Cardiac muscle cell (in vitro differentiated cells and primary cell): ENCODE results near the gene ZZZ3. TPM values are rescaled to one million over a fixed set of nuclear protein-coding genes. Genes with fewer than 3 reads are reported as not detected.
"Not testable (repeated sequence)": the region's sequence is repeated elsewhere in the genome, so short reads cannot be mapped to it uniquely, and the experiment has no call there.

Experiments used
- DNase-seq, 2 donors: peaks; one replicate each; pipeline versions ENCODE4 v3.0.0 to v3.0.0-alpha.2; 2010 to 2017; ENCODE audit warnings: low read depth in 1 of 2, low spot score in 1 of 2
- H3K27ac ChIP-seq: fragments of 200-600 bp; sonication (generic); 2 replicates; pipeline ENCODE4 v1.5.1; 2016
- H3K27me3 ChIP-seq: fragments of 200-600 bp; sonication (generic); 2 replicates; pipeline ENCODE4 v1.6.0; 2016; ENCODE audit warnings: control low read depth
- H3K36me3 ChIP-seq: fragments of 200-600 bp; sonication (generic); 2 replicates; pipeline ENCODE4 v1.5.1; 2016; ENCODE audit warnings: control low read depth
- H3K4me1 ChIP-seq: fragments of 200-600 bp; sonication (generic); 2 replicates; pipeline ENCODE4 v1.8.1; 2017; ENCODE audit warnings: low read depth, mild to moderate bottlenecking, mixed run types
- H3K4me3 ChIP-seq: fragments of 200-600 bp; sonication (generic); 2 replicates; pipeline ENCODE4 v1.5.1; 2016; ENCODE audit warnings: mild to moderate bottlenecking
- H3K9me3 ChIP-seq: fragments of 200-600 bp; sonication (generic); 2 replicates; pipeline ENCODE4 v1.5.1; 2017; ENCODE audit warnings: low read depth, mild to moderate bottlenecking, control low read depth
- polyA plus RNA-seq: library from polyadenylated mRNA; unstranded; fragments of >200 nt; fragmentation: Nextera tagmentation; extraction: Ambion mirVana; gene quantifications from 2 replicates; pipeline ENCODE4 v1.2.1, GENCODE V29; 2016
- total RNA-seq: library from RNA; depleted of rRNA; stranded (reverse); fragments of >200 nt; gene quantifications from 2 replicates; pipeline ENCODE4 v1.2.3, GENCODE V29; 2016
- TF ChIP-seq, protein P1 (sequence below): IDR thresholded peaks from 2 replicates; pipeline ENCODE4 v1.5.1; 2012; ENCODE audit warnings: low read depth, mild to moderate bottlenecking, low read length

The ZZZ3 gene
- total and polyA plus RNA-seq, 2 experiments from 2014 or later, result 34.6 to 48.6 TPM

GRCh38 chr1:77655431-77655974 is 27.0 kb downstream of the ZZZ3 start:
- no peaks in the 10 kb centered on the region for H3K36me3 ChIP-seq
- peak overlapping the region; percentile 22 for H3K27ac ChIP-seq
- TF ChIP-seq, protein P1, sequence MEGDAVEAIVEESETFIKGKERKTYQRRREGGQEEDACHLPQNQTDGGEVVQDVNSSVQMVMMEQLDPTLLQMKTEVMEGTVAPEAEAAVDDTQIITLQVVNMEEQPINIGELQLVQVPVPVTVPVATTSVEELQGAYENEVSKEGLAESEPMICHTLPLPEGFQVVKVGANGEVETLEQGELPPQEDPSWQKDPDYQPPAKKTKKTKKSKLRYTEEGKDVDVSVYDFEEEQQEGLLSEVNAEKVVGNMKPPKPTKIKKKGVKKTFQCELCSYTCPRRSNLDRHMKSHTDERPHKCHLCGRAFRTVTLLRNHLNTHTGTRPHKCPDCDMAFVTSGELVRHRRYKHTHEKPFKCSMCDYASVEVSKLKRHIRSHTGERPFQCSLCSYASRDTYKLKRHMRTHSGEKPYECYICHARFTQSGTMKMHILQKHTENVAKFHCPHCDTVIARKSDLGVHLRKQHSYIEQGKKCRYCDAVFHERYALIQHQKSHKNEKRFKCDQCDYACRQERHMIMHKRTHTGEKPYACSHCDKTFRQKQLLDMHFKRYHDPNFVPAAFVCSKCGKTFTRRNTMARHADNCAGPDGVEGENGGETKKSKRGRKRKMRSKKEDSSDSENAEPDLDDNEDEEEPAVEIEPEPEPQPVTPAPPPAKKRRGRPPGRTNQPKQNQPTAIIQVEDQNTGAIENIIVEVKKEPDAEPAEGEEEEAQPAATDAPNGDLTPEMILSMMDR, result no peak
- no peaks in the 10 kb centered on the region for H3K9me3 ChIP-seq
- no peak overlapping the region for H3K4me3 ChIP-seq
- no peaks in the 10 kb centered on the region for H3K4me1 ChIP-seq
- peak in 1 of 2 donors; percentile 4 for DNase-seq
- H3K27me3 ChIP-seq, result no peaks in the 10 kb centered on the region

GRCh38 chr1:77652970-77653516 is 29.4 kb downstream of the ZZZ3 start:
- no peak for DNase-seq
- Histone ChIP-seq H3K36me3 (no peaks in the 10 kb centered on the region), H3K9me3 (no peaks in the 10 kb centered on the region), H3K4me1 (no peaks in the 10 kb centered on the region), H3K4me3 (no peak overlapping the region), H3K27ac (no peak overlapping the region), H3K27me3 (no peaks in the 10 kb centered on the region)
- TF ChIP-seq, protein P1, result no peak

DNA sequence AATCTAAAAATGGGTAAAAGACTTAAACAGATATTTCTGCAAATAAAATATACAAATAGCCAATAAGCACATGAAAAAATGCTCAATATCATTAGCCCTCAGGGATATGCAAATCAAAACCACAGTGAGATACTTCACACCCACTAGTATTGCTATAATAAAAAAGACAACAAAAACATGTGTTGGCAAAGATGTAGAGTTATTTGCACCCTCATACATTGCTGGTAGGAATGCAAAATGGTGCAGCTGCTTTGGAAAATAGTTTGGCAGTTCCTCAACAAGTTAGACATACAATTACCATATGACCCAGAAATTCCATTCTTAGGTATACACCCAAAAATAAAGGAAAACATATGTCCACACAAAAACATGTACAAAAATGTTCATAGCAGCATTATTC is 30.2 kb downstream of the ZZZ3 start:
- TF ChIP-seq, protein P1, result no peak
- H3K9me3 ChIP-seq, result no peaks in the 10 kb centered on the region
- no peak overlapping the region for H3K4me3 ChIP-seq
- no peaks in the 10 kb centered on the region for H3K36me3 ChIP-seq
- no peaks in the 10 kb centered on the region for H3K27me3 ChIP-seq
- DNase-seq, result peak in 1 of 2 donors; percentile 34
- H3K4me1 ChIP-seq, result no peaks in the 10 kb centered on the region
- no peak overlapping the region for H3K27ac ChIP-seq

GRCh38 chr1:77649127-77649526 is 33.3 kb downstream of the ZZZ3 start:
- Histone ChIP-seq H3K4me1 (no peaks in the 10 kb centered on the region), H3K4me3 (no peak overlapping the region), H3K9me3 (no peaks in the 10 kb centered on the region), H3K27ac (no peak overlapping the region), H3K27me3 (no peaks in the 10 kb centered on the region), H3K36me3 (peaks cover 4% of the 10 kb centered on the region)
- TF ChIP-seq, protein P1, result no peak
- DNase-seq, result no peak

DNA sequence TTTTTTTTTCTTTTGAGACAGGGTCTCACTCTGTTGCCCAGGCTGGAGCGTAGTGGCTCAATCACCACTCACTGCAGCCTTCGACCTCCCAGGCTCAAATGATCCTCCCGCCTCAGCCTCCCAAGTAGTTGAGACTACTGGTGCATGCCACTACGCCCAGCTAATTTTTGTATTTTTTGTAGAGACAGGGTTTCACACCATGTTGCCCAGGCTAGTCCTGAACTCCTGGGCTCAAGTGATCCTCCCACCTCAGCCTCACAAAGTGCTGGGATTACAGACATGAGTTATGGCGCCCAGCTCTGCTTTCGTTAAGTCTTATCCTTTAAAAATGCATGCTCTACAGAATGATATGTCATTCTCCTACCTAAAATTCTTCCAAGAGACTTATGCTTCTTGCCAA is 36.2 kb downstream of the ZZZ3 start:
- not testable (repeated sequence) for H3K4me1 ChIP-seq, H3K9me3 ChIP-seq, H3K27me3 ChIP-seq, H3K27ac ChIP-seq, H3K4me3 ChIP-seq, H3K36me3 ChIP-seq, DNase-seq

GRCh38 chr1:77643456-77643855 is 39.0 kb downstream of the ZZZ3 start:
- no peaks in the 10 kb centered on the region for H3K4me1 ChIP-seq
- no peak overlapping the region for H3K4me3 ChIP-seq
- TF ChIP-seq, protein P1, result no peak
- no peak for DNase-seq
- peaks cover 6% of the 10 kb centered on the region for H3K36me3 ChIP-seq
- H3K27me3 ChIP-seq, result no peaks in the 10 kb centered on the region
- H3K9me3 ChIP-seq, result no peaks in the 10 kb centered on the region
- H3K27ac ChIP-seq, result no peak overlapping the region
